ENCODE data around the gene APBA1. TPM values are rescaled to one million over a fixed set of nuclear protein-coding genes. Genes with fewer than 3 reads are reported as not detected.

Gene APBA1
- total and polyA plus RNA-seq, 9 of the 15 experiments (the other 6 are each of a cell fraction or from before 2014, with no cell fraction given): 0.01 to 0.02 TPM; not detected in 7

GRCh38 chr9:69601698-69602097, 70.5 kb downstream of the APBA1 start:
- H3K9me3 ChIP-seq (replicated peaks; ENCODE audit: control insufficient read depth, insufficient read depth, low read depth, low read length): no peaks in the 10 kb centered on the region
- 0% methylated on average over 1 of the region's 1 CpG for WGBS (ENCODE audit: insufficient coverage, low coverage, missing lambda C conversion rate)
- FAIRE-seq (no peak), ATAC-seq (no peak), DNase-seq (ENCODE audit: extremely low read depth in 1 of 4, low spot score in 3 of 4) (no peak)
- BruUV-seq (replicated peaks): no TSS peak
- H3K9ac ChIP-seq (ENCODE audit: insufficient read depth in 1 of 2, low read depth in 2 of 2, low read length in 2 of 2): no peak overlapping the region
- no peaks in the 10 kb centered on the region for H3K4me1 ChIP-seq (replicated peaks in 1 of 2; ENCODE audit: control insufficient read depth in 2 of 2, insufficient read depth in 2 of 2, low read length in 2 of 2)
- H3K9me1 ChIP-seq (ENCODE audit: control insufficient read depth, insufficient read depth, low read length): no peaks in the 10 kb centered on the region
- in situ Hi-C loops (cut with MboI): no loop called here
- H3K4me2 ChIP-seq (ENCODE audit: insufficient read depth, low read length): no peak overlapping the region
- H3K36me3 ChIP-seq (ENCODE audit: control insufficient read depth, insufficient read depth, low read length): no peaks in the 10 kb centered on the region
- H3K4me3 ChIP-seq: no peak overlapping the region
- H3K79me2 ChIP-seq (ENCODE audit: control insufficient read depth, insufficient read depth, low read length): no peaks in the 10 kb centered on the region
- peaks cover 0 to 8% of the 10 kb centered on the region in 2 experiments; a peak in 2 of 5 replicates for H3K27me3 ChIP-seq (ENCODE audit: control insufficient read depth in 2 of 2, insufficient read depth in 2 of 2, low read length in 2 of 2)
- intact Hi-C loops (cut with micrococcal nuclease): no loop called here
- H4K20me1 ChIP-seq (replicated peaks; ENCODE audit: control insufficient read depth, insufficient read depth, low read length): no peaks in the 10 kb centered on the region
- H3K27ac ChIP-seq (ENCODE audit: extremely low read depth, low read depth, low read length): no peak overlapping the region
- ChIA-PET CTCF (ENCODE audit: low intra/inter-chr PET ratio) (no interaction called here), POLR2A (no interaction called here)
- H2AFZ ChIP-seq (ENCODE audit: low read depth, low read length): no peak overlapping the region
- TF ChIP-seq ZC3H8 (IDR thresholded peaks at IDR 0.05) (no peak), ZZZ3 (IDR thresholded peaks at IDR 0.05) (no peak), GTF2B (IDR thresholded peaks at IDR 0.05; ENCODE audit: extremely low read depth, insufficient read length) (no peak), FOXP1 (CRISPR knock-in tag; IDR thresholded peaks at IDR 0.05) (no peak), SMARCB1 (IDR thresholded peaks at IDR 0.05; ENCODE audit: insufficient read length, low read depth) (no peak), HNRNPLL (IDR thresholded peaks at IDR 0.05; ENCODE audit: low read depth, low read length, poor library complexity, severe bottlenecking) (no peak), ELF2 (CRISPR knock-in tag; IDR thresholded peaks at IDR 0.05) (no peak), GMEB1 (CRISPR knock-in tag; IDR thresholded peaks at IDR 0.05) (no peak), GATA2 (CRISPR knock-in tag; IDR thresholded peaks at IDR 0.05) (no peak), HOMEZ (CRISPR knock-in tag; IDR thresholded peaks at IDR 0.05) (no peak), FUS (optimal IDR thresholded peaks at IDR 0.05; ENCODE audit: low read depth, low read length) (no peak), SREBF2 (CRISPR knock-in tag; IDR thresholded peaks at IDR 0.05) (no peak), SETDB1 (IDR thresholded peaks at IDR 0.05; ENCODE audit: low read length) (no peak), ZSCAN29 (IDR thresholded peaks at IDR 0.05) (no peak)
- TF ChIP-seq, protein P1, sequence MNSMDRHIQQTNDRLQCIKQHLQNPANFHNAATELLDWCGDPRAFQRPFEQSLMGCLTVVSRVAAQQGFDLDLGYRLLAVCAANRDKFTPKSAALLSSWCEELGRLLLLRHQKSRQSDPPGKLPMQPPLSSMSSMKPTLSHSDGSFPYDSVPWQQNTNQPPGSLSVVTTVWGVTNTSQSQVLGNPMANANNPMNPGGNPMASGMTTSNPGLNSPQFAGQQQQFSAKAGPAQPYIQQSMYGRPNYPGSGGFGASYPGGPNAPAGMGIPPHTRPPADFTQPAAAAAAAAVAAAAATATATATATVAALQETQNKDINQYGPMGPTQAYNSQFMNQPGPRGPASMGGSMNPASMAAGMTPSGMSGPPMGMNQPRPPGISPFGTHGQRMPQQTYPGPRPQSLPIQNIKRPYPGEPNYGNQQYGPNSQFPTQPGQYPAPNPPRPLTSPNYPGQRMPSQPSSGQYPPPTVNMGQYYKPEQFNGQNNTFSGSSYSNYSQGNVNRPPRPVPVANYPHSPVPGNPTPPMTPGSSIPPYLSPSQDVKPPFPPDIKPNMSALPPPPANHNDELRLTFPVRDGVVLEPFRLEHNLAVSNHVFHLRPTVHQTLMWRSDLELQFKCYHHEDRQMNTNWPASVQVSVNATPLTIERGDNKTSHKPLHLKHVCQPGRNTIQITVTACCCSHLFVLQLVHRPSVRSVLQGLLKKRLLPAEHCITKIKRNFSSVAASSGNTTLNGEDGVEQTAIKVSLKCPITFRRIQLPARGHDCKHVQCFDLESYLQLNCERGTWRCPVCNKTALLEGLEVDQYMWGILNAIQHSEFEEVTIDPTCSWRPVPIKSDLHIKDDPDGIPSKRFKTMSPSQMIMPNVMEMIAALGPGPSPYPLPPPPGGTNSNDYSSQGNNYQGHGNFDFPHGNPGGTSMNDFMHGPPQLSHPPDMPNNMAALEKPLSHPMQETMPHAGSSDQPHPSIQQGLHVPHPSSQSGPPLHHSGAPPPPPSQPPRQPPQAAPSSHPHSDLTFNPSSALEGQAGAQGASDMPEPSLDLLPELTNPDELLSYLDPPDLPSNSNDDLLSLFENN (IDR thresholded peaks at IDR 0.05; ENCODE audit: low read depth in 2 of 2, low read length in 2 of 2): no peak
